Measurements from ENCODE around the gene DNAJB7. TPM values are rescaled to one million over a fixed set of nuclear protein-coding genes. Genes with fewer than 3 reads are reported as not detected.
"Not testable (repeated sequence)": the region's sequence is repeated elsewhere in the genome, so short reads cannot be mapped to it uniquely, and the experiment has no call there.

The DNAJB7 gene
- not detected for total RNA-seq

GRCh38 chr22:40862013-40862412 is at the start of gene DNAJB7:
Gene DNAJB7 (minus strand): TSS chr22:40862113. CDS start chr22:40861994, 119 bp downstream.
- CTCF ChIA-PET = no interaction called here

GRCh38 chr22:40908895-40909294 is 47.0 kb upstream of the DNAJB7 start:
- POLR2A ChIA-PET = no interaction called here
- CTCF ChIA-PET = no interaction called here

More at GRCh38 chr22:40862013-40862412, at the start of gene DNAJB7:
- POLR2A ChIA-PET = interaction anchor here (0.6 kb wide), 1 partner anchor 25 kb away, joined by 8 read pairs; no protein-coding TSS in a partner anchor

GRCh38 chr22:40904101-40904500 is 42.2 kb upstream of the DNAJB7 start:
- ChIA-PET CTCF (interaction anchor here (1.4 kb wide), 1 partner anchor 25 kb away, joined by 4 read pairs; no protein-coding TSS in a partner anchor), POLR2A (no interaction called here)

GRCh38 chr22:40898850-40899357 is 37.0 kb upstream of the DNAJB7 start:
- ChIA-PET POLR2A (interaction anchor here (1.0 kb wide), 1 partner anchor 79 kb away, joined by 3 read pairs; no protein-coding TSS in a partner anchor), CTCF (interaction anchor here (0.7 to 1.8 kb wide), 13 partner anchors 9 to 1448 kb away, joined by 3 to 9 read pairs (median 4); partner anchors contain the start of gene ST13)

- CTCF ChIA-PET = no interaction called here
- POLR2A ChIA-PET = interaction anchor here (0.6 kb wide), 1 partner anchor 146 kb away, joined by 3 read pairs; no protein-coding TSS in a partner anchor
Measured at GRCh38 chr22:40894417-40894816, 32.5 kb upstream of the DNAJB7 start.

DNA sequence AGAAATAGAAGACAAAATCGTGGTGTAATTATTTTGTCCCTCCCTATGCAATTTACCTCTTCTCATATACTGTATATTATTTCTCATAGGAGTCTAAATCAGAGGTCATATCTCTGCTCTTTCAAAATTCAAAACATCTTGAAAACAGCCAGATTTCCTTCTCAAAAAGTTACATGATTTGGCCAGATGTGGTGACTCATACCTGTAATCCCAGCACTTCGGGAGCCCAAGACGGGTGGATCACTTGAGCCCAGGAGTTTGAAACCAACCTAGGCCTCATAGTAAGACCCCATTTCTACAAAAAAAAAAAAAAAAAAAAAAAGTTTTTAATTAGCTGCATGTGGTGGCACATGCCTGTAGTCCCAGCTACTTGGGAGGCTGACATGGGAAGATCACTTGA is 29.0 kb upstream of the DNAJB7 start:
- POLR2A ChIA-PET = interaction anchor here (0.7 kb wide), 1 partner anchor 276 kb away, joined by 12 read pairs; no protein-coding TSS in a partner anchor
- CTCF ChIA-PET = no interaction called here

DNA sequence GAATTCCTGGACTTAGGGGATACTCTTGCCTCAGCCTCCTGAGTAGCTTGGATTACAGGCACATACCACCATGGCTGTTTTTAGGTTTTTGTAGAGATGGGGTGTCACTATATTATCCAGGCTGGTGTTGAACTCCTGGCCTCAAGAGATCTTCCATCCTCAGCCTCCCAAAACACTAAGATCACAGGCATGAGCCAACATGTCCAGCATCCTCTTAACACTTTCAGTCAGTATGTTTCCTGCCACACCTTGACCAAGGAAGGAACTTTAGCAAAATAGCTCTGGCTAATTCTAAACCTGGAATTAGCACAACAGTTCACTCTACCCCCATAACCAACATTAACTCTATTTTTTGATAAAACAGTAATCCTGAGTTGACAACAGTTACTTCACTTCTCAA is 27.2 kb upstream of the DNAJB7 start:
- ChIA-PET CTCF (no interaction called here), POLR2A (no interaction called here)

DNA sequence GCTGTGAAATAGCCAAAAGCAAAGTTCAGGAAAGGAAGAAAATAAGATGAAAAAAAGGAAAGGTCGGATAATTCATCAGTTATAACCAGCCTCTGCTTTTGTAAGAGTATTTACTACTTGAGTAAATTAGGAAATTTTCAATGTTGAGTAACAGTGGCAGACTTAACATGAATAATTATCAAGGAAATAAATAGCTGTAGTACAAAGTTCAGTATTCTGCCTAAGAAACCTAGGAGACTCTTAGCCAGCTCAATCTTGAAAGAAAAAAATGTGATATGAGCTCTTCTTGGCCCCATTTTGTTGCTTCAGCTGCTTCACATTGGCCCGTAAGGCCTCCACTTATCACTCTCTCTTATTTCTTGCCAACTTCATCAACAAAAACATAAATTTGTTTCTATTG is 17.0 kb upstream of the DNAJB7 start:
- CTCF ChIA-PET = no interaction called here
- POLR2A ChIA-PET = no interaction called here

DNA sequence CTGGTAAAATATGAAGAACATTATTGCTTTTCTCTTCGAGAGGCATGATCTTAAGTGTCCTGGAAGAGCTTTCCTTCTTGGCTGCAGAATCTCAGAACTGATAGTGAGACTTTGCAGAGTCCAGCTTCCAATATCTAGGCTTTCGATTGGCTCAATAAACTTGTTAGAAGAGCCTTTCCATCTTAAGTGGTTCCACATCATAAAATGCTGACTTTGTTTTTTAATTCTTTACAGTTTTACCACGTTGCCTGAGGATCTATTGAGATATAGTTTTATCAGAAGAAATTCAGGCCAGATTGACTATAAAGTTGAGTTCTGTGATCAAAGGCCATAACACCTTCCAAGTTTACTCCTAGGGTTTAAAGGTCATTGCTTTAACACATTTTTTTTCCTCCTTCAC is 15.6 kb upstream of the DNAJB7 start:
- ChIA-PET POLR2A (no interaction called here), CTCF (no interaction called here)

GRCh38 chr22:40876907-40877306 is 15.0 kb upstream of the DNAJB7 start:
- ChIA-PET POLR2A (no interaction called here), CTCF (interaction anchor here (0.5 kb wide), 1 partner anchor 19 kb away, joined by 3 read pairs; no protein-coding TSS in a partner anchor)

DNA sequence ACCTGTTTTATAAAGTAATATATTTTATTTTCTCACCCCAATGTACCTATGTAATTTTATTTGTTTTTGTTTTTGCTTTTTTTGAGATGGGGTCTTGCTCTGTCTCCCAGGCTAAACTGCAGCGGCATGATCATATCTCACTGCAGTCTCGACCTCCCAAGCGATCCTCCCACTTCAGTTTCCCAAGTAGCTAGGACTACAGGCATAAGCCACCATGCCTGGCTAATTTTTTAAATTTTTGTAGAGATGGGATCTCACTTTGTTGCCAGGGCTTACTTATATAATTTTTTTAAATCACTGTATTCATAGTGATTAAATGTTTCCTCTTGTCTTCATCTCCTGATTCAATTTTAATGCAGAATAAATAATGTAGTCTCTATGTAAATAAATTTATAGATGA is 13.2 kb upstream of the DNAJB7 start:
- CTCF ChIA-PET = no interaction called here
- POLR2A ChIA-PET = no interaction called here

DNA sequence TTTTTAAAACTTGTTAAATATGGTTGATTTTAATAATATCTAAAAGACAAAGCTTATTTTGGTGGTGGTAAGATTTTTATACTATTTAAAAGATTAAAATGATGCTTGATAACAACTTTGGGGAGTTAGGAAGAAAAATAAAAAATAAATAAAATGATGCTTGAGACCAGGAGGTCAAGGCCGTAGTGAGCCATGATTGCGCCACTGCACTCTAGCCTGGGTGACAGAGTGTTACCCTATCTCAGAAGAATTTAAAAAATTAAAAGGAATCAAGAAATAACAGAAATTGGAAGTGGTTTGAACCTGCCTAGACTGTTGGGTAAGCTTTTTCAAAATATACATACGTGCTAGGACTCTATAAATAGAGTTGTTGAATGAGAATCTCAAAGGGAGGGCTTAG is 12.1 kb upstream of the DNAJB7 start:
- CTCF ChIA-PET = no interaction called here
- POLR2A ChIA-PET = no interaction called here

DNA sequence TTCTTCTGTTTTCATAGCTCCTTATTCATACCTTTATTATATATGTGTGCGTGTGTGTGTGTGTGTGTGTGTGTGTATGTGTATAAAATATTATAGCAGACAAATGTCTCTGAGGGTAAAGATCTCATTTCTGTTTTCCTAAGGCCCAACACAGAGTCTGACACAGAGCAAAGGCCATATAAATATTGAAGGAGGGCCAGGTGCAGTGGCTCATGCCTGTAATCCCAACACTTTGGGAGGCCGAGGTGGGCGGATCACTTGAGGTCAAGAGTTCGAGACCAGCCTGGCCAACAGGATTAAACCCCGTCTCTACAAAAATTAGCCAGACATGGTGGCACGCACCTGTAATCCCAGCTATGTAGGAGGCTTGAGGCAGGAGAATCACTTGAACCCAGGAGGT is 6.5 kb upstream of the DNAJB7 start:
- POLR2A ChIA-PET, CTCF ChIA-PET: not testable (repeated sequence)

- CTCF ChIA-PET = interaction anchor here (0.8 kb wide), 1 partner anchor 10 kb away, joined by 7 read pairs; the partner anchor contains the start of genes ST13 and XPNPEP3
- POLR2A ChIA-PET = no interaction called here
Measured at GRCh38 chr22:40867109-40867508, 5.2 kb upstream of the DNAJB7 start.

- ChIA-PET CTCF (no interaction called here), POLR2A (no interaction called here)
Measured at GRCh38 chr22:40862537-40862936, 624 bp upstream of the DNAJB7 start.

DNA sequence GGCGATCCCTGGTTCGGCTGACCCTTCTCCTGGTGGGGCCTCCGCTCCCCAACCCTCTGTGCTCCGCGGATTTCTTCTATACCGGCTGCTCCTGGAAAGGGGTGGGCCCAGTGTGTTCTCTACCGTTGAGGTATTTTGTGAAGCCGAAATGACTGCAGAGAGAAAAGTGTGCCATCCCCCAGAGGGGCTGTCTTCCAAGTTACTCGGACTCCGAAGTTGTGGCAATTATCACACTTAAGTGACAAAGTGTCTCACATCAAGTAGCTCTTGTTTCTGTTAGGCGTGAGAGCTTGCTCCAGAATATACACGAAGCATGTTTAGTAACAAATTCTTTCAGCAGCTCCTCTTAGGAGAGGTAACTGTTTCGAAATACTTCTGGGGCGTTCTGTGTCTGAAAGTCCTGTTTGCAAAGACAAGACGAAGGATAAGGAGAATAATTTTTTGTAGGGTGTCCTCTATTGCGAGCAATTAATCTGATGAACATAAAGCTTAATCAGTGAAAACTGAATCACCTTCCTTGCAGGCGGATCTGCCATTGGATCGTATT is 4.5 kb downstream of the DNAJB7 start:
- ChIA-PET CTCF (interaction anchor here (1.5 to 1.7 kb wide), 2 partner anchors 9 to 213 kb away, joined by 4 to 7 read pairs; no protein-coding TSS in a partner anchor), POLR2A (interaction anchor here (0.9 to 1.1 kb wide), 4 partner anchors 36 to 511 kb away, joined by 3 to 7 read pairs (median 5); no protein-coding TSS in a partner anchor)

- ChIA-PET CTCF (interaction anchor here (1.0 to 1.7 kb wide), 4 partner anchors 10 to 212 kb away, joined by 4 to 7 read pairs (median 4); no protein-coding TSS in a partner anchor), POLR2A (interaction anchor here (0.6 to 1.1 kb wide), 7 partner anchors 36 to 1417 kb away, joined by 3 to 7 read pairs (median 4); no protein-coding TSS in a partner anchor)
Measured at GRCh38 chr22:40856513-40857308, 5.2 kb downstream of the DNAJB7 start, which contains the start of the genes ST13 and XPNPEP3. Gene ST13 (minus strand): TSS chr22:40856639. CDS start chr22:40856540, 99 bp downstream. Gene XPNPEP3 (plus strand): TSS chr22:40857148. CDS start chr22:40857182, 34 bp downstream.

DNA sequence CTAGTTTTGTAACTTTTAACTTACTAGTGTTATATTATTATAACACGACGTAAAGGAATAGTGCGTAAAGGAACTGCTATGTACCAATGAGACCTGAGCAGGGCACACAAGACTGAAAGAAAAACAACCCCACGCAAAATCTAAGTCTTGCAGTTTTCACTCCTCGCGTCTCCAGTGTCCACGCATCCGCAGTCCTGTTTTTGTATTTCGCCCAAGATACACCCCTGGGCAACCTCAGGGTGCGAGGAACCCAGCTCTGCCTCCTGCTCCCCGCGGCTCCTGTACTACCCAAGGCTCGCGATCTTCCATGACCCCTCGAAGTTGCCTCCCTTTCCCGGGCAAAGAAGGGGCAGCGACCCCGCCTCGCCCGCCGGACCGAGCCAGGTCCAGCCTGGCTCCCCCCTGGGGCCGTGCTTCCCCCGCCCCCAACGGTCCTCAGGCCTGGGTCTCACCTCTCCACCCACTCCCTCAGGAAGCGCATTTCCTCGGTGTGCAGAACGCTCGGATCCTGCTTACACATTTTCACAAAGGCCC is 5.9 kb downstream of the DNAJB7 start:
- ChIA-PET POLR2A (interaction anchor here (0.6 to 1.1 kb wide), 6 partner anchors 35 to 1418 kb away, joined by 3 to 7 read pairs (median 4); no protein-coding TSS in a partner anchor), CTCF (interaction anchor here (1.0 to 1.7 kb wide), 4 partner anchors 11 to 212 kb away, joined by 4 to 7 read pairs (median 4); no protein-coding TSS in a partner anchor)

- CTCF ChIA-PET = interaction anchor here (0.5 to 1.4 kb wide), 4 partner anchors 44 to 1753 kb away, joined by 3 to 4 read pairs (median 4); no protein-coding TSS in a partner anchor
Measured at GRCh38 chr22:40855071-40855978, 6.6 kb downstream of the DNAJB7 start.

More at GRCh38 chr22:40855071-40855978, 6.6 kb downstream of the DNAJB7 start:
- POLR2A ChIA-PET = no interaction called here
